Osteocyte (in vitro differentiated cells): ENCODE results near the gene NUP37. TPM values are rescaled to one million over a fixed set of nuclear protein-coding genes. Genes with fewer than 3 reads are reported as not detected.
"Not testable (repeated sequence)": the region's sequence is repeated elsewhere in the genome, so short reads cannot be mapped to it uniquely, and the experiment has no call there.

Source experiments
- DNase-seq: peaks from one replicate; pipeline ENCODE4 v3.0.0; 2021; ENCODE audit warnings: mixed read lengths; ENCODE audit not compliant: unreplicated experiment; ENCODE audit errors: extremely low spot score
- H3K27ac Mint-ChIP-seq: one replicate; pipeline ENCODE4 v1.8.0; 2021; ENCODE audit warnings: mild to moderate bottlenecking, mixed read lengths; ENCODE audit not compliant: unreplicated experiment
- H3K27me3 Mint-ChIP-seq: one replicate; pipeline ENCODE4 v1.8.0; 2021; ENCODE audit warnings: mixed read lengths; ENCODE audit not compliant: unreplicated experiment
- H3K36me3 Mint-ChIP-seq: one replicate; pipeline ENCODE4 v1.8.0; 2021; ENCODE audit warnings: mixed read lengths; ENCODE audit not compliant: unreplicated experiment
- H3K4me1 Mint-ChIP-seq: one replicate; pipeline ENCODE4 v1.8.0; 2021; ENCODE audit warnings: mixed read lengths; ENCODE audit not compliant: unreplicated experiment
- H3K4me3 Mint-ChIP-seq: one replicate; pipeline ENCODE4 v1.8.0; 2021; ENCODE audit warnings: mild to moderate bottlenecking, moderate library complexity, mixed read lengths; ENCODE audit not compliant: unreplicated experiment
- H3K9me3 Mint-ChIP-seq: one replicate; pipeline ENCODE4 v1.8.0; 2021; ENCODE audit warnings: mixed read lengths; ENCODE audit not compliant: unreplicated experiment
- total RNA-seq: library from RNA; stranded (reverse); gene quantifications from 2 replicates; pipeline ENCODE4 v1.2.1, GENCODE V29; 2021
- TF ChIP-seq, protein P1 (sequence below): fragments of 200-600 bp; sonication (generic); IDR thresholded peaks from 2 replicates; pipeline ENCODE4 v1.5.0; 2021; ENCODE audit warnings: antibody characterized with exemption, mild to moderate bottlenecking, moderate library complexity

The NUP37 gene
- total RNA-seq, 1 donor from 2014 or later, result 24.6 TPM

DNA sequence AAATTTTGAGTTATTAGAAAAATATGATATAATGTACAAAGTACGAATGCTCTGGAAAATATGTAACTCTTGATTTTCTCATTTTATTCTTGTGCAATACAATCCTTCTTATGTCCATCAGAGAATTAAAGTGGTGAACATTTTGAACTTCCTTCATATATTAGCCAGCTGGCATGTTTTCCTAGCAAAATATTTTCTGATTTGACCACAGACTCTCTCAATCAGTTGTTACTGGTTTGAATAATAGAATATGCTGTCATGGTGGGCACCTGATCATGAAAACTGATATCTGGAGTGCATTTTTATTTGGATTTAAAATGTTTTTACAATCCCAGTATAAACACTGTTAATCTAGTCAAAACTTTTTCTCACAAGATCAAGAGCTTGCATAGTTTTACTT is 24.3 kb upstream of the NUP37 start:
- Mint-ChIP-seq H3K27ac (peak overlapping the region; percentile 47), H3K9me3 (no peaks in the 10 kb centered on the region), H3K36me3 (peaks cover 8% of the 10 kb centered on the region), H3K4me1 (peaks cover 17% of the 10 kb centered on the region), H3K27me3 (no peaks in the 10 kb centered on the region), H3K4me3 (no peak overlapping the region)
- no peak for DNase-seq
- TF ChIP-seq, protein P1, sequence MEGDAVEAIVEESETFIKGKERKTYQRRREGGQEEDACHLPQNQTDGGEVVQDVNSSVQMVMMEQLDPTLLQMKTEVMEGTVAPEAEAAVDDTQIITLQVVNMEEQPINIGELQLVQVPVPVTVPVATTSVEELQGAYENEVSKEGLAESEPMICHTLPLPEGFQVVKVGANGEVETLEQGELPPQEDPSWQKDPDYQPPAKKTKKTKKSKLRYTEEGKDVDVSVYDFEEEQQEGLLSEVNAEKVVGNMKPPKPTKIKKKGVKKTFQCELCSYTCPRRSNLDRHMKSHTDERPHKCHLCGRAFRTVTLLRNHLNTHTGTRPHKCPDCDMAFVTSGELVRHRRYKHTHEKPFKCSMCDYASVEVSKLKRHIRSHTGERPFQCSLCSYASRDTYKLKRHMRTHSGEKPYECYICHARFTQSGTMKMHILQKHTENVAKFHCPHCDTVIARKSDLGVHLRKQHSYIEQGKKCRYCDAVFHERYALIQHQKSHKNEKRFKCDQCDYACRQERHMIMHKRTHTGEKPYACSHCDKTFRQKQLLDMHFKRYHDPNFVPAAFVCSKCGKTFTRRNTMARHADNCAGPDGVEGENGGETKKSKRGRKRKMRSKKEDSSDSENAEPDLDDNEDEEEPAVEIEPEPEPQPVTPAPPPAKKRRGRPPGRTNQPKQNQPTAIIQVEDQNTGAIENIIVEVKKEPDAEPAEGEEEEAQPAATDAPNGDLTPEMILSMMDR, result no peak

DNA sequence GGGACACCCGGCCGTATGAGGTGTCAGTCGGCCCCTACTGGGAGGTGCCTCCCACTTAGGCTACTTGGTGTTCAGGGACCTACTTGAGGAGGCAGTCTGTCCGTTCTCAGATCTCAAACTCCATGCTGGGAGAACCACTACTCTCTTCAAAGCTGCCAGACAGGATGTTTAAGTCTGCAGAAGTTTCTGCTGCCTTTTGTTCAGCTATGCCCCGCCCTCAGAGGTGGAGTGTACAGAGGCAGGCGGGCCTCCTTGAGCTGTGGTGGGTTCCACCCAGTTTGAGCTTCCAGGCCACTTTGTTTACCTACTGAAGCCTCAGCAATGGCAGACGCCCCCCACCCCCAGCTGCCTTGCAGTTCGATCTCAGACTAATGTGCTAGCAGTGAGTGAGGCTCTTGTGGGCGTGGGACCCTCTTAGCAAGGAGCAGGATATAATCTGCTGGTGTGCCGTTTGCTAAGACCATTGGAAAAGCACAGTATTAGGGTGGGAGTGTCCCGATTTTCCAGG is 23.0 kb upstream of the NUP37 start:
- H3K27me3 Mint-ChIP-seq, H3K27ac Mint-ChIP-seq, DNase-seq, H3K9me3 Mint-ChIP-seq, H3K4me3 Mint-ChIP-seq: not testable (repeated sequence)
- H3K36me3 Mint-ChIP-seq, result peaks cover 15% of the 10 kb centered on the region
- H3K4me1 Mint-ChIP-seq, result peaks cover 17% of the 10 kb centered on the region

DNA sequence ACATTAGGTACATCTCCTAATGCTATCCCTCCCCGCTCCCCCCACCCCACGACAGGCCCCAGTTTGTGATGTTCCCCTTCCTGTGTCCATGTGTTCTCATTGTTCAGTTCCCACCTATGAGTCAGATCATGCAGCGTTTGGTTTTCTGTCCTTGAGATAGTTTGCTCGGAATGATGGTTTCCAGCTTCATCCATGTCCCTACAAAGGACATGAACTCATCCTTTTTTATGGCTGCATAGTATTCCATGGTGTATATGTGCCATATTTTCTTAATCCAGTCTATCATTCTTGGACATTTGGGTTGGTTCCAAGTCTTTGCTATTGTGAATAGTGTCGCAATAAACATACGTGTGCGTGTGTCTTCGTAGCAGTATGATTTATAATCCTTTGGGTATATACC is 17.7 kb upstream of the NUP37 start:
- peaks cover 15% of the 10 kb centered on the region for H3K36me3 Mint-ChIP-seq
- H3K9me3 Mint-ChIP-seq, H3K27ac Mint-ChIP-seq, DNase-seq, H3K27me3 Mint-ChIP-seq, H3K4me3 Mint-ChIP-seq, H3K4me1 Mint-ChIP-seq: not testable (repeated sequence)

DNA sequence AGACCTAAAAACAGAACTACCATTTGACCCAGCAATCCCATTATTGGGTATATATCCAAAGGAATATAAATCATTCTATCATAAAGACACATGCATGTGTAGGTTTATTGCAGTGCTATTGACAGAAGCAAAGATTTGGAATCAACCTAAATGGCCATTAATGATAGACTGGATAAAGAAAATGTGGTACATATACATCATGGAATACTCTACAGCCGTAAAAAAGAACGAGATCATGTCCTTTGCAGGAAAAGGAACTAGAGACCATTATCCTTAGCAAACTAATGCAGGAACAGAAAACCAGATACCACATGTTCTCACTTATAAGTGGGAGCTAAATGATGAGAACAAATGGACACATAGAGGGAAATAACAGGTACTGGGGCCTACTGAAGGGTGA is 11.5 kb upstream of the NUP37 start:
- H3K27me3 Mint-ChIP-seq, H3K36me3 Mint-ChIP-seq, H3K27ac Mint-ChIP-seq, H3K9me3 Mint-ChIP-seq, H3K4me1 Mint-ChIP-seq, DNase-seq, H3K4me3 Mint-ChIP-seq: not testable (repeated sequence)

DNA sequence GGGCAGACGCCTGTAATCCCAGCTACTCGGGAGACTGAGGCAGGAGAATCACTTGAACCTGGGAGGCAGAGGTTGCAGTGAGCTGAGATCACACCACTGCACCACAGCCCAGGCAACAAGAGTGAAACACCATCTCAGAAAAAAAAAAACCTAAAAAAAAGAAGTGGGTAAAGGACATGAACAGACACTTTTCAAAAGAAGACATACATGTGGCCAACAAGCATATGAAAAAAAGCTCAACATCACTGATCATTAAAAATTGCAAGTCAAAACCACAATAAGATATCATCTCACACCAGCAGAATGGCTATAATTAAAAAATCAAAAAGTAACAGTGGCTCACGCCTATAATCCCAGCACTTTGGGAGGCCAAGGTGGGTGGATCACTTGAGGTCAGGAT is 10.8 kb upstream of the NUP37 start:
- not testable (repeated sequence) for DNase-seq, H3K9me3 Mint-ChIP-seq, H3K27me3 Mint-ChIP-seq, H3K4me3 Mint-ChIP-seq, H3K36me3 Mint-ChIP-seq, H3K4me1 Mint-ChIP-seq, H3K27ac Mint-ChIP-seq

DNA sequence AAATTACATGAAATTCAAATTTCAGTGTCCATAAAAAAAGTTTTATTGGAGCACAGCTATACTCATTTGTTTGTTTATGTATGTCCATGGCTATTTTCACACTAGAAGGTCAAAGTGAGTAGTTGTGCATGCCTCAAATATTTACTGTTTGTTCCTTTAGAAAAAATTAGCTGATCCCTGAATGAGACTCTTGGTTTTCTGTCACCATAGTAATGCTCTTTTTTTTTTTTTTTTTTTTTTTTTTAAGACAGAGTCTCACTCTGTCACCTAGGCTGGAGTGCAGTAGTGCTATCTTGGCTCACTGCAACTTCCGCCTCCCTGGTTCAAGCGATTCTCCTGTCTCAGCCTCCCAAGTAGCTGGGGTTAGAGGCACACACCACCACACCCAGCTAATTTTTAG is 1.4 kb upstream of the NUP37 start:
- Mint-ChIP-seq H3K4me3 (peak overlapping the region; percentile 79), H3K27ac (peak overlapping the region; percentile 16), H3K4me1 (peaks cover 12% of the 10 kb centered on the region)
- not testable (repeated sequence) for H3K27me3 Mint-ChIP-seq, DNase-seq, H3K9me3 Mint-ChIP-seq, H3K36me3 Mint-ChIP-seq

DNA sequence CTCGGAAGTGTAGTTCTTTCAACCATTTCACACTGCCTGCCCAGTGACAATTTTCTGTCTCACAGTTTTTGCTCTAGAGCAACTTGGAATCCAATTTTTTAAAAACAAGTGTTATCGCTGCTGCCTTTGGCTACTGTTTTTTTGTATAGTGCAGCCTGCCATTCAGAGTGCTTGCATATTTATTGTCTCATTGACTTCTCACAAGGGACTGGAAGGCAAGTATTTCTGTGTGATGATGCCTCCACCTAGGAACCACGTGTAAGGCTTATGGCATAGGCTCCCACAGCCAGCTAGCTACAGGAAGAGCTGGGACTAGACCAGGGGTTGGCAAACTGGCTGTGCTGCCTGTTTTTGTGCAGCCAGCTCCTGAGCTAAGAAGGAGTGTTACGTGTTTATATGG is 972 bp upstream of the NUP37 start:
- Mint-ChIP-seq H3K27ac (peak overlapping the region; percentile 16), H3K4me1 (peaks cover 12% of the 10 kb centered on the region), H3K36me3 (peaks cover 6% of the 10 kb centered on the region)

More for the DNA sequence above, 972 bp upstream of the NUP37 start:
- peak overlapping the region; percentile 79 for H3K4me3 Mint-ChIP-seq
- no peaks in the 10 kb centered on the region for H3K27me3 Mint-ChIP-seq
- TF ChIP-seq, protein P1, result no peak
- DNase-seq, result no peak
- no peaks in the 10 kb centered on the region for H3K9me3 Mint-ChIP-seq
